NCI-H524 treated with DMSO at 0.1 percent for 48 hours (cell line): ENCODE data around the gene NPL.

ENCODE experiments used
- DNase-seq: peaks from one replicate; lab custom pipeline; 2025; lab: John Stamatoyannopoulos, UW

Gene NPL

DNA sequence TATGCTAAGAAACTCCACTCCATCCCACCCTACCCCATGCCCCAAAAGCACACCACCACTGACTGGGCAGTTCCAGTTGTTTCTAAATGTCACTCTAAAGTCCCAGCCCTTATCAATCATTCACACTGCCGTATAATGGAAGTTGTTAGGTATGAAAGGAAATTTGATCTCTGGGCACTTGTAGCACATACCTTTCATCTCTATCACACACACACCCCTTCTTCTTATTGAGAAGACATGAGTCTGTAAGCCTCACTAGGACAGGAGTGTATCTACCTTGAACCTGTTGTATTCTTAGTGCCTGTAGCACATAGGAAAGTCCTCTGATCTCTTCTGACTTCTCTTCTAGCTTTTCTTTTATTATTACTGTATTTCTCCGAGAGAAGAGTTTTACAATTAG, 27.3 kb downstream of the NPL start:
- no peak for DNase-seq

DNA sequence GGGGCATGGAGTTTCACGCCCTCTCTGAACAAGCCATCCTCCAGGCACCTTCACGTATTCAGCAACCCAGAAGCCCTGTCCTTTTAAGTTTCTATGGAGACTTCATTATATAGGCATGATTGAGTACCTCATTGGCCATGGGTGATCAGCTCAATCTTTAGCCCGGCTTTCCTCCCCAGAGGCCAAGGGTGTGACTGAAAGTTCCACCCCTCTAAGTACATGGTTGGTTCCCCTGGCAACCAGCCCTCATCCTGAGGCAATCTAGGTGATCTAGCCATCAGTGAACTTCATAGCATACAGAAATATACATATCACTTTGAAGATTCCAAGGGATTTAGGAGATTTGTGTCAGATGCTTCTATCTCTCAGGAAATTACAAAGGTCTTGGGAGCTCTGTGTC, 28.2 kb downstream of the NPL start:
- no peak for DNase-seq

DNA sequence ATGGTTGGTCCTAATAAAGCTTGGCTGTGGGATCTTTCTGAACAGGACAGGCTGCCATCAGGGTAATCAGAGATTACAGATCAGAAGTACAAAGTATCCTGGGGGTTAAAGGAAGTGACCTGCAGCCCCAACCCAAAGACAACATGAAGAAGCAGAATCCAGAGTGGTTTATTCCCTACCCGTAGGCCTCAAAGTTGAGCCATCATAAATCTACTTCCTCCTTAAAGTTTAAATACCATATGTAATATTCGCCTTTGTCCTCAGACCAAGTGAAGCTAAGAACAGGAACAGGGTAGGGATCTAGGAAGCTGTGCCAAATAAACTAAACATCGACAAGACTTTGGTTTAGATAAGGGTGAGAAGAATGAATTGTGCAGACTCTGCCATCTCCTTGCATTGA, 33.6 kb downstream of the NPL start:
- DNase-seq: no peak

DNA sequence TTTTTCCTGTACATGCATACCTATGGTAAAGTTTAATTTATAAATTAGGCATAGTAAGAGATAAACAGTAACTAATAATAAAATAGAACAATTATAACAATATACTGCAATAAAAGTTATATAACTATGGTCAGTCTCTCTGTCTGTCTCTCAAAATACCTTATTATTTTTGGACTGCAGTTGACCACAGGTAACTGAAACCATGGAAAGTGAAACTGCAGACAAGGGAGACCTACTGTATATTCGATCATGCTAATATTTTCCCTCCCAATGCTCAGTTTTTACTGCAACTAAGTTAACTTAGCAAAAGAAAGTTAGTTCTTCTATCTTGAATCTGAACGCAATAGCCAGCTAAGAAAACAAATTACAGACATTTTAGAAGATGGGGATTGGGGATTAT, 37.3 kb downstream of the NPL start:
- no peak for DNase-seq

DNA sequence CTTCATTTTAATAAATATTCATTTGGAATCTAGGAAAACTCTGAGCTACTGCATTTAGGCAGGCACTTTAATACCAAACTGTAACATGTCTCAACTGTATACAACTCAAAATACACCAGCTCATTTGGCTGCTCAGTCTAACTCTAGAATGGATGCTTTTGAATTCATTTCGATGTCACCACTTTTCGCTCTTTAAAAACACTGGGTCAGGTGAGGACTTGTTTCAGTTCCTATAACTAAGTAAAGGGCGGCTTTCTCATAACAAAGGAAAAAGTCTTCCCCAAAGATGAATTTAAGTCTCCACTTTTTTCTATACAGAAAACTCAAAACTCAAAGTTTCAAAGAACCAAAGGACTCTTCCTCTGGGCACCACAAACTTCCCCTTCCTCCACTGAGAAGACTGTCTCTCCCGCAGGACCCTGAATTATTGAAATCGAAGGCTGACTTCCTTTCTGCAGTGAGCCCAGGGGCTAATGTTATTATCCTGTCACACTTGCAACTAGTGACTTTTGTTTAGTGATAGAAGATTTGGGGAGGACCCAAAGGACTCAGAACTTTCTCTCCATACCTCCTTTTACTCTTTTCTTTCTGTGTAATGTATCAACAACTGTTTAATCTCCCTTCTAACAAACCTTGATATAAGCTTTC, 39.8 kb downstream of the NPL start:
- DNase-seq: no peak

DNA sequence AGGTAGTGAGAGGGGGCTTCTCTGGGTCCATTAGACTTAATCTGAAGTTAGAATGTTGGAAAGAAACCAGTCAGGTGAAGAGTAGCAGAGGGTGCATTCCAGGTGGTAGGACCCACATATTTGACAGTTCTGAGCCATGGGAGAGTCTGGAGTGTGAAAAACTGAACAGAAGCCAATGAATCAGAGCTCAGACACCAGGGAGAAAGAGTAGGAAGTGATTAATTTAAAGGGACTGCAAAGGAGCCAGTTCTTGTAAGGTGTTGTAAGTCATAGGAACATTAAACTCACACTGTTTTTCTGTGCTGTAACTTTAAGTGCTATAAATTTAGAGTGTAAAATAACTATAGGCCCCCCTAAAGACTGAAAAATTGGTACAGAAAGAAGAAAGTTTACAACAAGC, 43.7 kb downstream of the NPL start:
- no peak for DNase-seq

DNA sequence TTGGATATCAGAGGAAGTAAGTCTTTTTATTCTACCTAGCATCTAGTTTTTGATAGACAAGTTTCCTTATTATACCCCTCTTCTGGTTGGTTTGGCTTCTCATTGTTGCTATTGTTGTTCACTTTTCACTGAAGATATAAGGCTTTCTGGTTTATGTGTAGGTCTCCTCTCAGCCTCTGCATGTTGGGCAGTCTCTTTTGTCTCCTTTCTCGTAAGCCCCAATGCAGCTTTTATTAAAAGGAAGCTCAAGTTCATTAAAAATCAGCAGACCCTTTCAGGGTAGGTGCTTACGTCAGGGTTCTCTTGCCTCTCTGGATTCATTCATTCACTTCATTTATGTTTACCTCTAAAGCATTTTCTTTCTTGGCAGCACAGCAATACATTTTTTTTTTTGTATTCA, 44.8 kb downstream of the NPL start:
- DNase-seq: no peak

DNA sequence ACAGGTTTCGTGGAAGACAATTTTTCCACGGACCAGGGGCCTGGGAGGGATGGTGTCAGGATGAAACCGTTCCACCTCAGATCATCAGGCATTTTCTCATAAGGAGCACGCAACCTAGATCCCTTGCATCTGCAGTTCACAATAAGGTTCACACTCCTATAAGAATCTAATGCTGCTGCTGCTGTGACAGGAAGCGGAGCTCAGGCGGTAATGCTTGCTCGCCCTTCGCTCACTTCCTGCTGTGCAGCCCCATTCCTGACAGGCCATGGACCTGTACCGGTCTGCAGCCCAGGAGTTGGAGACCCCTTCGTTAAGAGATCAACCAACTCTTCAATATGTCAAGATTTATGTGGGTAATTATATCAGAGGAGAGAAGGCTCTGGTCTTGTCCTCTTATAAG, 46.2 kb downstream of the NPL start:
- no peak for DNase-seq

DNA sequence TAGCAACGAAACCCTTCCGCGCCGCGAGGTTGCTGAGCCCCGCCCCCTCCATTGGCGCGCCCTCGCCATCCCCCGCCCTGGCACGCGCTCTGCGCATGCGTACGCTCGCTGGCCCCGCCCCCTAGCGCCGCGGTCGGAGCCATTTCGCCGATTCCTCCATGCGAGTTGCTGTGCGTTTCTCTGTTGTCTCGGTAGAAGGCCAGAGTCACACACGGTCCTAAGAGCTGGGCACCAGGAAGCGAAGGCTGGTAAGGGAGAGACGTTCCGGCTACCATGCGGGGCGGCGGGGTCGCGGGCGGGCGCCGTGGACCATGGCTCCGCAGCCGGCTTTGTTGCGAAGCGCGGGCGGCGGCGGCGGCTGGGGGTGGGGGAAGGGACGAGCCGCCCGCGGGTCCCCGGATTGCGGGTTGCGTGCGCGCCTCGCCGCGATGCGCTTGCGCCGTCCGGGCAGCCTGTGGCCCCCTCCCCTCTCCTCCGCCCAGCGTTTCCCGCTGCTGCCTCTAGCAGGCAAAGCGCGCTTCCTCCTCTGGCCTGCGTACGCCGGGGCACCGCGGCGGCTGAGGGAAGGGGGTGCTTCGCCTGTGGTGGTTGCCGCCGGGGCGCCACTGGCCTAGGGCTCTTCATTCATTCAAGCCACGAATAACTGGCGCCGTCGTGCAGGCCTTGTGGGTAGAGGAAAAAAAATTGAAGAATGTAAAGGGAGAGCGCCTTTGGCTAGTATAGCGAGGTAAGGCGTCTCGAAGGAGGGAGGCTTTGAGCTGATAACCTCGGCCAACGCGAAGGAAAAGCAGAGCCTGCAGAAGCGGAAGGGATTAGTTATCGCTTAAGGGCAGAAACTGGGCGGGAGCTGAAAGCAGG, 49.9 kb downstream of the NPL start, which contains the start of gene DHX9:
Gene DHX9, plus strand, starts transcription at position 139 of the 858 bp plus-strand sequence. CDS start 3,220 bp downstream, outside the sequence.
- DNase-seq: peak; percentile 44

DNA sequence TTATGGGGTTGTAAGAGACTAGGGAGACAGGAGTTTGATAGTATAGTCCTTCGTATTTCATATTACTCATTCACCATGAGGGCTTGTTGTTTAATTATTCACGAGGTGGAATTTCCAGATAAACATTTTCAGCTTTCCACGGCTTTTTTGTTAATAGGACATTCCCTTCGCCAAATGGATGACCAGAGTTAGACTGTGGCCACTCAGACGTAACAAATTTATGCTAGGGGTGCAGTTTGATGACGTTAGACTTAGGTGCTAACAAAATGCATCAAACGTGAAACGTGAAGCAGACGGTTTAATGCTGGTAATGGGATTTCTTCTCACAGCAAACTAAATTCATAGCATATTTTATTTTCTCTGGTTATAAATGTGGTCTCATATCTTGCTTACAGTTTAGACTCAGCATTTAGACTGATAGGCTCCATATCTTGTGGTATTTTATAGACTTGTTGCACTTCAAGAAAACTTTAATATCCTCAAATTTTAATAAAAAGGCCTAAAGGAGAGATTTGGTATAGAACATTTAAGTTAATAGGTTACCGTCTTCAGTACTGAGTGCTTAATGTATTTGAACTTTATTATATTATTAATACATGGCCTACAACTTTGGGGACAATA, 51.9 kb downstream of the NPL start:
- DNase-seq: no peak

DNA sequence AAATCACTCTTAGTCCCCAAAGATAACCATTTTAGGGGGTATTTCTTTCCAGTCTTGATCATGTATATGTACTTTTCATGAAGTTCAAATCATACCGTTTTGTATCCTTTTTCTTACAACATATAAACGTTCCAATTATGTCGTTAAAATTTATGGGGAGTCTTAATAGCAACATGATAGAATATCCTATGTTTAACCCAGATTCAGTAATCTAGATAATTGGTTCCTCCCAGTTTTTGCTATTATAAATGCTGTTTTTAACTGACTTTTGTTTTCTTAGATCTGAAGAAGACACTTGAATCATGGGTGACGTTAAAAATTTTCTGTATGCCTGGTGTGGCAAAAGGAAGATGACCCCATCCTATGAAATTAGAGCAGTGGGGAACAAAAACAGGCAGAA, 52.7 kb downstream of the NPL start:
- no peak for DNase-seq

DNA sequence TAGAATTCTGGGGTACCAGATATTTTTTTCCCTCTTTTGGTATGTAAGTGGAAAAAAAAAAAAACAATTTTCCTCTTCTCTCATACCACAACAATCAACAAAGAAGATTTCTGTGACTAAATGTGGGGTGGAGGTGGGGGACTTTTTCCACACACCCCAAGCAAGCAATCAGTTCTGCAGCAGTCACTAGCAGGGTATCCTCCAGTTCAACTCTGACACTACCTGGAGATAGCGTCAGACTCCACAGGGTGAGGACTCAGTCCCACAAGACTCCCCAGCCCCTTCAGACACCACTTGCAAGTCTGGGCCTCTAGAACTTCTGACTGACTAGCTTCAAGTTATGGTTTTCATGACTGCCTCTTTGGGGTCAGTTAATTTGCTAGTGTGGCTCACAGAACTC, 55.8 kb downstream of the NPL start:
- DNase-seq: no peak

DNA sequence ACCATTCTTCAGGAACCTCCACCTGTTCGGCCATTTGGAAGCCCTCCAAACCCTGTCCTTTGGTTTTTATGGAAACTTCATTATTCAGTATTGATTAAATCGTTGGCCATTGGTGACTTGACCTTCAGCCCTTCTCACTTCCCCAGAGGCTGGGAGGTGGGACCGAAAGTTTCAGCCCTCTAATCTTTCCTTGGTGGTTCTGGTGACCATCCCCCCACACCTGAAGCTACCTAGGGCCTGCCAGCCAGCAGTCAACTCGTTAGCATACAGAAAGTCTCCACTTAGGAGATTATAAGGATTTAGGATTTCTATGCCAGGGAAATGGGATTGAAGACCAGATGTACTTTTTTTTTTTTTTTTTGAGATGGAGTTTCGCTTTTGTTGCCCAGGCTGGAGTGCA, 56.3 kb downstream of the NPL start:
- no peak for DNase-seq

DNA sequence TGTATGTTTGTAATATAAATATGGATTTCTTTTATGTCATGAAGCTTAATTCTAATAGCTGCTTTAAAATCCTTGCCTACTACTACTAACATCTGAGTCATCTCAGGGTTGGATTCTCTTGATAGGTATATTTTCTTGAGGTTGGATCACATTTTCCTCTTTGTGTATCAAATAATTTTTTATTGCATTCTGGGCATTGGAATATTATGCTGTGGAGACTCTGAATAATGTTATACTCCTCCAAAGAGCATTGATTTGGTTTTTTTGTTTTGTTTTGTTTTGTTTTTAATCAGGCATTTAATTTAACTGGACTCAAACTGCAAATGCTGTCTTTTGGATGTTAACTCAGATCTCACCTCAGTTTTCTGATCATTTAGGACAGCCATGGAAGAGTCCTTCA, 57.5 kb downstream of the NPL start:
- DNase-seq: no peak

DNA sequence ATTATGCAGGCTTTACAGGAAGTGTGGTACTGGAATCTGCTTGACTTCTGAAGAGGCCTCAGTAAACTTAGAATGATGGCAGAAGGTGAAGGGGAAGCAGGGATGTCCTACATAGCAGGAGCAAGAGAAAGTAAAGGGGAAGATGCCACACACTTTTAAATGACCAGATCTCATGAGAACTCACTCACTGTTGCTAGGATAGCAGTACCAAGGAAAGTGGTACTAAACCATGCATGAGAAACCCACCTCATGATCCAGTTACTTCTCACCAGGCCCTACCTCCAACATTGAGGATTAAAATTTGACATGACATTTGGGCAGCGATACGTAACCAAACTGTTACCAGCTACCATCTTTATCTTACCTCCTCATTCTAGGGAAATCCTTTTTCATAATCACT, 59.2 kb downstream of the NPL start:
- no peak for DNase-seq

DNA sequence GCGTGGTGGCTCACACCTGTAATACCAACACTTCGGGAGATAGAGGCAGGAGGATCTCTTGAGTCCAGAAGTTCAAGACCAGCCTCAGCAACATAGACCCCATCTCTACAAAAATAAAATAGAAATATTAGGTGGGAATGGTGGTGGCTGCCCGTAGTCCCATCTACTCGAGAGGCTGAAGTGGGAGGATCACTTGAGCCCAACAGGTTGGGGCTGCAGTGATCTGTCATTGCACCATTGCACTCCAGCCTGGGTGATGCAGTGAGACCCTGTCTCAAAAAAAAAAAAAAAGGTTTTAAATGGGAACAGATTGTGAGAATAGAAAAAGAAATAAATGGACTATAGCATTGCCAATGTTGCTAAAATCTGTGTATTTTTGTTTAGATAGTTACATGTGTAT, 60.7 kb downstream of the NPL start:
- DNase-seq: no peak

DNA sequence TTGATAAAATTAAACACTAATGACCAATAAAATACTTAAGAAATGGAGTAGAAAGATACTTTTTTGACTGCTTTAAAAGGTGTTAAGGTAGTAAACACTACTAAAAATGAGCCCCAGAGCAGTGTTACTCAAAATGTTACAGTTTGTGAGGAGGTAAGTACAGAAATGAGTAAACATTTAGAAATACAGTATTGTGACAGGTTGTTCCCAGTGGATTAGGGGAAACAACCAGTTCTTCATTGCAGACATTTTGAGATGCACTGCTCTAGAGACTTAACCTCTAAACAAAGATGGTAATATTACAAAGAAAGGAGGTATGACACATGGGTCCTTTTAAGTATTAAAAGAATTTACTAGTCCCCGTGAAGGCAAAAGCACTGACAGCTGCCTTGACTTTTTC, 62.3 kb downstream of the NPL start:
- no peak for DNase-seq

DNA sequence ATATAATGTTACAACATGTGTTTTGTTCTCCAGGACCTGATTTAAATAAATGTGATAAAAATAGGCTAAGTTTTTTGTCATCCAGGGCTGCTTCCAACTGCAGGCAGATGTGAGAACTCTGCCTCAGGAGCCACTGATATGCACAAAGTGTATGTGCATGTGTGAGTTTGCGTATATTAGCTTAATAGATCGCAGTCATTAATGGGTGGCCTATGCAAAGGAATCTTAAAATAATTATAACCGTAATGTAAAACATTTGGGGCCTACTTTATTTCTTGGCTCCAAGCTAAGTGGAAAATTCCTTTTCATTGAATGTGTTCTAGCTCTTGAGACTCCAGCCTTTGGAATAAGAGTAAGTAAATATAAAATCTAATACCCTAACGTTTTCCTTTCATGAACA, 66.3 kb downstream of the NPL start:
- no peak for DNase-seq

DNA sequence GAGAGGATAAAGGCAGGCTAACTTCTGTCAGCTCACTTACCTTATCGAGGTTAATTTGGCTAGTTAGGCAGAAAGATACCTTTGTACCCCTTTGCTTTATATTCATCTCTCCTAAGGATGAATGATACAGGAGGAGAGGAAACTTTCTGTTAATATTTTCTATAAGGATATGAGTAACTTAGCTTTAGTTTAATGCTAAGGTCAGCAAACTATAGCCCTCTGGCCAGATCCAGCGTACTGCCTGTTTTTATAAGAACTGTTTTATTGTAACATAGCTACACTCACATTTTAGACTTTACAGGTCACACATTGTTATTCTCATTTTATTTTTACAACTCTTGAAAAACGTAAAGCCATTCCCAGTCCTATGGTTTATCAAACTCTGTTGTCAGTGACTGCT, 67.6 kb downstream of the NPL start:
- no peak for DNase-seq

DNA sequence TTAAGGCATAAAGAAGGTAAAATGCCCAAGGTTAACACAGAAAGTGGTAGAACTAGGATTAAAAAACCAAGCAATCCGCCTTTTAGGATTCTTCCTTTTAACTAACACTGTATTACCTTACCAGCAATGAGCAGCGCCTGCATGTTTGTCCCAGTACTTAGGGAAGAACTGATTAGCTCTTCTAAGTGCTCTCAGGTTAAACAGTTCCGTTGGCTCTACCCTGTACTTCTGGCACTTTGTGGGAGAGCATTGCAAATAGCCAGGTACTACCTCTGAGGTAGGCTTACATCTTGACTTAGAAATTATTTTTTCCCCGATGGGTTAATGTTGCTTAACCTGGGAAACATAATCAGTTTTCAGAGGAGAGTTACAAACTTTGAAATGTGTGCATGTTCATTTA, 71.1 kb downstream of the NPL start:
- DNase-seq: no peak

DNA sequence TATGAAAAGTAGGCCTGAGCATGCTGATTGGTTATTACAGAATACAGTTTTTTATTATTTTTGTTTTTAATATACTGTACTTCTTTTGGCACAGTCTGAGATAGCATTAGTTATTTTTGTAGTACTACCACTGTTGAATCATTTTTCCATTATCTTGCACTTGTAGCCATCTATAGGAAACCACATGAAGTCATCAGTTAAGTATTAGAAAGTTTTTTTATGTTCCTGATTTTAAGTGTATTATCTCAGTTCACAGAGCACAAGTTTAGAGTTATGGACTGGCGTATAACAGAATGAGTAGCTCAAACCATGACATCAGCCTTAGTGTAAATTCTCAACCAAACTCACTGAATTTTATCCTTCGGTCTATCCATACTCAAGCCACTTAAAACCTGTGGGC, 72.4 kb downstream of the NPL start:
- no peak for DNase-seq

DNA sequence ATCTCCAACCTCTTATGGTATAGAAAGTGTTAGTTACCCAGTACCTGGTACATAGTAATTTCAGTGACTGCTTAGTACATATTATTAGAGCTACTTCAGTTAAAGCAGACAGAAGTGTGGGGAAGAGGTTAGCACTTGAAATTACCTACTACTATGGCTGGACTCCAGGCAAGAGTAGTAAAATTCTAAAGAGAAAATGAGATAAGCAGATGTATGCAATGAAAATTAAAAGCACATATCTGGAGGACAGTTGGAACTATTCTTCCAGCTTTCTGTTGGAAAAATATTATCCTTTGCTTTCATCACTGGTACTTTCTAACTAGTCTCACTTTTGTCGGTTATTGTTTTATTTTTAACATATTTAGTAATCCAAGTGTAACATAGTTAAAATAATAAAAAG, 73.3 kb downstream of the NPL start:
- no peak for DNase-seq

DNA sequence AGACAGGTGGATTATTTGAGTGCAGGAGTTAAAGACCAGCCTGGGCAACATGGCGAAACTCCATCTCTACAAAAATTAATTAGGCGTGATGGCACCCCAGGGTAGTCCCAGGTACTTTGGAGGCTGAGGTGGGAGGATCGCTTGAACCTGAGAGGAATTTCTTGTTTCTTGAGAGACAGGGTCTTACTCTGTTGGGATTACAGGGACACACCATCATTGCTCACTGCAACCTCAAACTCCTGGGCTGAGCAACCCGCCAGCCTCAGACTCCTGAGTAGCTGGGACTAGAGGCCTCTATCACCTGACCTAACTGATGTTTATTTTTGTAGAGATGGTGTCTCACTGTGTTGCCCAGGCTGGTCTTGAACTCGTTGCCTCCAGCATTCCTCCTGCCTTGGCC, 74.4 kb downstream of the NPL start:
- DNase-seq: no peak
